ENCODE results near the gene ZBP1. TPM values are rescaled to one million over a fixed set of nuclear protein-coding genes. Genes with fewer than 3 reads are reported as not detected.

Gene ZBP1
- total RNA-seq, 1 donor from 2014 or later = not detected

DNA sequence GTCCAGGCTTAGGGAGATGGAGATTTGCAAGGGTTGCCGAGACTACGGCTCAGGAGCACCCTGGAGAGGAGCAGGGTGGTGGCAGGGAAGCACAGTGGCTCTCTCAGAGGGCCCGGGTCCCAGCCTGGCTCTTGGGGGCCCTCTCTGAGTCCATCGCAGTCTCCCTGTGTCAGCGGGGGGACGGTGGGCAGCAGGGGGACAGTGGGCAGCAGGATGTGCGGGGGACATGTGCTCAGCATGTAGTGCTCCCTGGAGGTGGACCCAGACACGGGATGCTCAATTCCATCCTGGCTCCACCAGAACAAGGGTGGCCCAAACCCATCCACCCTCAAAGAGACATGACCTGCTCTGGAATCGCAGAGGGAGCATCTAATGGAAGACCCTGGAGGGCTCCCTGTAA, 43.0 kb upstream of the ZBP1 start:
- Mint-ChIP-seq H3K27ac (ENCODE audit: unreplicated experiment) (no peak overlapping the region), H3K36me3 (ENCODE audit: low read depth) (peaks cover 4% of the 10 kb centered on the region), H3K27me3 (ENCODE audit: low read depth) (no peaks in the 10 kb centered on the region), H3K4me3 (ENCODE audit: unreplicated experiment) (no peak overlapping the region), H3K4me1 (ENCODE audit: low read depth) (peaks cover 36% of the 10 kb centered on the region), H3K9me3 (ENCODE audit: low read depth) (no peaks in the 10 kb centered on the region)
- peak; percentile 64 for DNase-seq (ENCODE audit: low spot score)
- TF ChIP-seq, protein P1, sequence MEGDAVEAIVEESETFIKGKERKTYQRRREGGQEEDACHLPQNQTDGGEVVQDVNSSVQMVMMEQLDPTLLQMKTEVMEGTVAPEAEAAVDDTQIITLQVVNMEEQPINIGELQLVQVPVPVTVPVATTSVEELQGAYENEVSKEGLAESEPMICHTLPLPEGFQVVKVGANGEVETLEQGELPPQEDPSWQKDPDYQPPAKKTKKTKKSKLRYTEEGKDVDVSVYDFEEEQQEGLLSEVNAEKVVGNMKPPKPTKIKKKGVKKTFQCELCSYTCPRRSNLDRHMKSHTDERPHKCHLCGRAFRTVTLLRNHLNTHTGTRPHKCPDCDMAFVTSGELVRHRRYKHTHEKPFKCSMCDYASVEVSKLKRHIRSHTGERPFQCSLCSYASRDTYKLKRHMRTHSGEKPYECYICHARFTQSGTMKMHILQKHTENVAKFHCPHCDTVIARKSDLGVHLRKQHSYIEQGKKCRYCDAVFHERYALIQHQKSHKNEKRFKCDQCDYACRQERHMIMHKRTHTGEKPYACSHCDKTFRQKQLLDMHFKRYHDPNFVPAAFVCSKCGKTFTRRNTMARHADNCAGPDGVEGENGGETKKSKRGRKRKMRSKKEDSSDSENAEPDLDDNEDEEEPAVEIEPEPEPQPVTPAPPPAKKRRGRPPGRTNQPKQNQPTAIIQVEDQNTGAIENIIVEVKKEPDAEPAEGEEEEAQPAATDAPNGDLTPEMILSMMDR (IDR thresholded peaks at IDR 0.05) = no peak

DNA sequence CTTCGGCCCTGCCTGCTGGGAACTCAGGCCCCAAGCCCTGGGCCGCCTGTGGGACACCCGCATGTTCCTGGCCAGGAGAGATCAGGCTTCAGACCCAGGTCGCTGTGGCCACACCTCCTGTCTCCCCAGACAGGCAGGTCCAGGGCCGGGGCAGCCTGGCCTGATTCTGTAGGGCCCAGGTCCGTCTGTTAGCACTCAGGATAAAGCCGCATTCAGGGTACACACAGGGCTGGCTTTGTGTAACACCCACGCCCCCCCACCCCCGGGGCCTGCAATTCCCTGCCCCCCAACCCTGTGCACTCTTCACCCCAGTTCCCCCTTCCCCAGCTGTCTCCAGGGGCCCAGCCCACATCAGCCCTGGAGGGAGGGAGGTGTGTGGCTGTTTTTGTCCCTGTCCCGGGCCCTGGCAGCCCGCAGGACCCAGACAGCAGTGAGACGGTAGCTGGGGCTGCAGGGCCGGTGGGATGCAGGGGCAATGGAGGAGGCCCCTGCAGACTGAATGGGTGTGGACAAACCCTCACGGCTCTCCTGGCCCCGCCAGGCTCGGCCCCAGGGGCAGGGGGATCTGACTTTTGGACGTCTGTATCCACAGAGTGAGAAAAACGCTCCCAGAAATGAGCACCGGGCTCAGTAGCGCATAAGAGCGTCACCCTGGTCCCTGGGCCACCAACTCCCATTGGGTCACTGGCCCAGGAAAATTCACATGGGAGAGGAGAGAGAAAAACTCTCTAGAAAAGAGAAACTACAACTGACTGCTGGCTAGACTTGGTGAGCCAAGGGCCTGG, 42.4 kb upstream of the ZBP1 start:
- H3K27me3 Mint-ChIP-seq (ENCODE audit: low read depth) = no peaks in the 10 kb centered on the region
- peak; percentile 81 for DNase-seq (ENCODE audit: low spot score)
- H3K4me1 Mint-ChIP-seq (ENCODE audit: low read depth) = peaks cover 32% of the 10 kb centered on the region
- TF ChIP-seq, protein P1 (IDR thresholded peaks at IDR 0.05) = no peak
- H3K36me3 Mint-ChIP-seq (ENCODE audit: low read depth) = peaks cover 9% of the 10 kb centered on the region
- H3K4me3 Mint-ChIP-seq (ENCODE audit: unreplicated experiment) = no peak overlapping the region
- H3K9me3 Mint-ChIP-seq (ENCODE audit: low read depth) = no peaks in the 10 kb centered on the region
- no peak overlapping the region for H3K27ac Mint-ChIP-seq (ENCODE audit: unreplicated experiment)

DNA sequence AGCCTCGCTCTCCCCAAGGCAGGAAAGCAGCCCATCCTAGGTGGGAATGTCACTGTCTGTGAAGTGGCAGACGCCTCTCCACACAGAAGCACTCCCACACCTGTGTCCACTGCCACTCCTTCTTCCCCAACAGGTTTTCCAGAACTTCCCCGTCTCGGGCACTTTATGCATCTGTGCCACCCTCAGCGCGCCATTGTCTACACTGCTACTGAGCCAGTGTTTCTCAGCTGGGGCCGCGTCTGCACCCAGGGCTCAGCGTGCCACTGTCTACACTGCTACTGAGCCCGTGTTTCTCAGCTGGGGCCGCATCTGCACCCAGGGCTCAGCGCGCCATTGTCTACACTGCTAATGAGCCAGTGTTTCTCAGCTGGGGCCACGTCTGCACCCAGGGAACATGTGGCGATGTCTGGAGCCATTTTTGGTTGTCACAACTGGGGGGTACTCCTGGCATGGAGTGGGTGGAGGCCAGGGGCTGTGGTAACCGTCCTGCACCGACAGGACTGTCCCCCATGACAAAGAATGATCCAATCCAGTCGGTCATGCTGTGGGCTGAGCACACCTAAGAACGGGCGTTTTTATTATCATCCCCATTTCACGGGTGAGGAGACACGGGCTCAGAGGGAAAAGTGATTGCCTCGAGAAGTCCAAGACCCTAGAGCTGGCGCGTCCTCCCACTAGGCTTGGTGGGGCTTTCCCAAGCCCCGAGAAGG, 41.7 kb upstream of the ZBP1 start:
- H3K27ac Mint-ChIP-seq (ENCODE audit: unreplicated experiment) = peak overlapping the region; percentile 73
- TF ChIP-seq, protein P1 (IDR thresholded peaks at IDR 0.05) = no peak
- peaks cover 12% of the 10 kb centered on the region for H3K36me3 Mint-ChIP-seq (ENCODE audit: low read depth)
- no peak for DNase-seq (ENCODE audit: low spot score)
- H3K27me3 Mint-ChIP-seq (ENCODE audit: low read depth) = no peaks in the 10 kb centered on the region
- H3K4me3 Mint-ChIP-seq (ENCODE audit: unreplicated experiment) = no peak overlapping the region
- no peaks in the 10 kb centered on the region for H3K9me3 Mint-ChIP-seq (ENCODE audit: low read depth)
- peaks cover 29% of the 10 kb centered on the region for H3K4me1 Mint-ChIP-seq (ENCODE audit: low read depth)

DNA sequence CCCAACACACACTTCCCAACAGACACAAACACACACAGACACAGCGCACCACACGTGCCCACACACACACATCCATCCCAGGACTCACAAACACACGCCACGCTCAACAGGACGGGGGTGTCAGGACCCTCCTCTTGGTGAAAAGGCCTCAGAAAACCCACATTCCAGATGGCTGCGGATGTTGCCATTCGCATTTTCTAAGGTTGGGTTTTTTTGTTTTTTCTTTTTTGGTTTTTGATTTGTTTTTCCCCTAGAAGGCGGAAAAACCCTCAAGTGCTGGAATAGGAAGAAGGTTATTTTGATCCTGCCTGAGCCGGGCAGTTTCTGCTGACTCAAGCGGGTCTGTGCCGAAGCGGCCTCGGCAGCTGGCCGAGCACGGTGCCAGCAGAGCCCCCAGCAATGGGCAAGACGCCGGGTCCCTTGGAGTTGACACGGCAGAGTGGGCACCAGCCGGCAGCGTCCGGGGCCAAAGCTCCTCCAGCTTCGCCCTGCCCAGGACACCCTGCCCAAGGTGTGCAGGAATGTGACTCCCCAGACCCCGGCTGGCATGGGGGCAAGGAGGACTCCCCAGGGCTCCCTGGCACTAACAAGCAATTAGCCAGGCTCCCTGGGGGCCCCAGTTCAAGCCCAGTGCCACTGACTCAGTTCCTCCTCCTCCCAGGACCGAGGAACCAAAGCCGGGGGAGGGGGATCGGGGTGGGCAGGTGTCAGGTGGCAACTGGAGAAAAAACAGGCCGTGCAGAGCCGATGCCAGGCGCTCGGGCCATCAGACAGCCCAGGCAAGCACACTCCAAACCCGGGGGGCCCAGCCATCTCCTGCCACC, 40.9 kb upstream of the ZBP1 start:
- no peaks in the 10 kb centered on the region for H3K9me3 Mint-ChIP-seq (ENCODE audit: low read depth)
- peaks cover 12% of the 10 kb centered on the region for H3K36me3 Mint-ChIP-seq (ENCODE audit: low read depth)
- H3K4me1 Mint-ChIP-seq (ENCODE audit: low read depth) = peaks cover 24% of the 10 kb centered on the region
- no peak overlapping the region for H3K4me3 Mint-ChIP-seq (ENCODE audit: unreplicated experiment)
- peak; percentile 89 for DNase-seq (ENCODE audit: low spot score)
- no peaks in the 10 kb centered on the region for H3K27me3 Mint-ChIP-seq (ENCODE audit: low read depth)
- H3K27ac Mint-ChIP-seq (ENCODE audit: unreplicated experiment) = peak overlapping the region; percentile 24
- TF ChIP-seq, protein P1 (IDR thresholded peaks at IDR 0.05) = no peak
